Osteoblast (primary cell): ENCODE results near the gene SLC38A10. TPM values are rescaled to one million over a fixed set of nuclear protein-coding genes. Genes with fewer than 3 reads are reported as not detected.

ENCODE experiments used
- DNase-seq: peaks from one replicate; pipeline ENCODE4 v3.0.0; 2011; ENCODE audit warnings: low spot score, mixed read lengths; ENCODE audit not compliant: insufficient read length; ENCODE audit errors: missing footprints
- H2AFZ ChIP-seq: 2 replicates; pipeline ENCODE4 v1.6.0; 2011; ENCODE audit warnings: mild to moderate bottlenecking, low read length
- H3K27ac ChIP-seq: 2 replicates; pipeline ENCODE4 v1.5.1; 2011; ENCODE audit warnings: mild to moderate bottlenecking, low read depth, low read length, moderate library complexity
- H3K27me3 ChIP-seq: 2 replicates; pipeline ENCODE4 v1.6.0; 2012; ENCODE audit warnings: mild to moderate bottlenecking, control low read depth, inconsistent platforms, low read length, moderate library complexity; ENCODE audit not compliant: insufficient read depth
- H3K36me3 ChIP-seq: 2 replicates; pipeline ENCODE4 v1.5.1; 2011; ENCODE audit warnings: mild to moderate bottlenecking, low read length, control low read depth, moderate library complexity; ENCODE audit not compliant: insufficient read depth
- H3K4me1 ChIP-seq: 2 replicates; pipeline ENCODE4 v1.5.1; 2011; ENCODE audit warnings: mild to moderate bottlenecking, low read length, control low read depth, moderate library complexity; ENCODE audit not compliant: insufficient read depth
- H3K4me2 ChIP-seq: 2 replicates; pipeline ENCODE4 v1.6.0; 2011; ENCODE audit warnings: mild to moderate bottlenecking, low read length; ENCODE audit not compliant: insufficient read depth
- H3K4me3 ChIP-seq: fragments of 200-600 bp; sonication (generic); 3 replicates; pipeline ENCODE4 v1.5.1; 2012; ENCODE audit warnings: mild to moderate bottlenecking, low read length, inconsistent platforms; ENCODE audit not compliant: insufficient read depth
- H3K79me2 ChIP-seq: 2 replicates; pipeline ENCODE4 v1.6.0; 2012; ENCODE audit warnings: mild to moderate bottlenecking, low read length, control low read depth, inconsistent platforms; ENCODE audit not compliant: insufficient read depth
- H3K9me3 ChIP-seq: 2 replicates; pipeline ENCODE4 v1.5.1; 2011; ENCODE audit warnings: low read depth, low read length, control low read depth
- H4K20me1 ChIP-seq: 2 replicates; pipeline ENCODE4 v1.6.0; 2012; ENCODE audit warnings: mild to moderate bottlenecking, low read length, control low read depth; ENCODE audit not compliant: insufficient read depth
- total RNA-seq: library from RNA; depleted of rRNA; stranded (reverse); fragments of >200 nt; gene quantifications from 2 replicates; pipeline ENCODE4 v1.2.3, GENCODE V29; 2012
- TF ChIP-seq, protein P1 (sequence below): IDR thresholded peaks from 2 replicates; pipeline ENCODE4 v1.5.1; 2011; ENCODE audit warnings: mild to moderate bottlenecking, low read depth, low read length, moderate library complexity; ENCODE audit errors: extremely low read depth

Gene SLC38A10
- total RNA-seq, 1 donor, result 92.6 TPM

DNA sequence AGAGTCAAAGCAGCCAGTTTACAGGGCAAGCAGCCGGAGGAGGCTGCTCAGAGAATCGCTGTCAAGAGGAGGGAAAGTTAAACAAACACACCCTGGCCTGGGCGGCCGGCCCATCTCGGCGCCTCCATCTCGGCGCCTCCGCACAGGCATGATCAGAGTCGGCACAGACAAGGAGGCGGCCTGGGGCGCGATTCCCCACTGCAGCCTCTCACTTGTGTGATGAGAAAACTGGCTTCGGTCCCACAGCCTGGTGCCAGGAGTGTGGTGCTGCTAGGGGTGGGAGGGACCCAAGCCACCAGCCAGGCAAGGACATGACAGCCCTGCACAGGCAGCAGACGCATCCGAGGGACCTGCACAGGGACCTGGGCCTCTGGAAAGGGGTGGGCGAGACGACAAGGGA lies 17.7 kb downstream of the SLC38A10 start:
- Histone ChIP-seq H3K4me3 (peak overlapping the region; percentile 62), H3K9me3 (no peaks in the 10 kb centered on the region), H3K27me3 (no peaks in the 10 kb centered on the region), H2AFZ (no peak overlapping the region), H3K27ac (no peak overlapping the region), H4K20me1 (peaks cover 9% of the 10 kb centered on the region), H3K79me2 (peaks cover 24% of the 10 kb centered on the region), H3K4me1 (no peaks in the 10 kb centered on the region), H3K36me3 (peaks cover 44% of the 10 kb centered on the region), H3K4me2 (peak overlapping the region; percentile 63)
- TF ChIP-seq, protein P1, sequence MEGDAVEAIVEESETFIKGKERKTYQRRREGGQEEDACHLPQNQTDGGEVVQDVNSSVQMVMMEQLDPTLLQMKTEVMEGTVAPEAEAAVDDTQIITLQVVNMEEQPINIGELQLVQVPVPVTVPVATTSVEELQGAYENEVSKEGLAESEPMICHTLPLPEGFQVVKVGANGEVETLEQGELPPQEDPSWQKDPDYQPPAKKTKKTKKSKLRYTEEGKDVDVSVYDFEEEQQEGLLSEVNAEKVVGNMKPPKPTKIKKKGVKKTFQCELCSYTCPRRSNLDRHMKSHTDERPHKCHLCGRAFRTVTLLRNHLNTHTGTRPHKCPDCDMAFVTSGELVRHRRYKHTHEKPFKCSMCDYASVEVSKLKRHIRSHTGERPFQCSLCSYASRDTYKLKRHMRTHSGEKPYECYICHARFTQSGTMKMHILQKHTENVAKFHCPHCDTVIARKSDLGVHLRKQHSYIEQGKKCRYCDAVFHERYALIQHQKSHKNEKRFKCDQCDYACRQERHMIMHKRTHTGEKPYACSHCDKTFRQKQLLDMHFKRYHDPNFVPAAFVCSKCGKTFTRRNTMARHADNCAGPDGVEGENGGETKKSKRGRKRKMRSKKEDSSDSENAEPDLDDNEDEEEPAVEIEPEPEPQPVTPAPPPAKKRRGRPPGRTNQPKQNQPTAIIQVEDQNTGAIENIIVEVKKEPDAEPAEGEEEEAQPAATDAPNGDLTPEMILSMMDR, result no peak
- DNase-seq, result peak; percentile 91

DNA sequence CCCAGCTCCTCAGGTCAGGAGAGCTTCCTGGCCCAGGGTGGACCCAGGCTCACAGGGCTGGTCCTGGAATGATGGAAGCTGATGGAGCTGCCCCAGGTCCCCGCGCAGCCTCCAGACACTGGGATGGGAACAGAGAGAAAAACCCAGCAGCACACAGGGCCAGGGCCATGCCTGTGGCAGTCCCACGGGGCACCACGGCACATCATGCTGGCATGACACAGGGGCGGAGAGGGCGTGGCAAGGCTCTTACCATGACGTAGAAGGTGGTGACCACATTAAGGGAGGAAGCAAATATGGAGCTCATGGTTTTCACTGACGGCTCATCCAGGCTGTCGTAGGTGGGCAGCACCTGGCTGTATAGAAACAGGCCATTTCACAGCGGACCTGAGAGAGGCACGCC lies 18.3 kb downstream of the SLC38A10 start:
- Histone ChIP-seq H3K79me2 (peaks cover 22% of the 10 kb centered on the region), H3K4me2 (no peak overlapping the region), H4K20me1 (peaks cover 9% of the 10 kb centered on the region), H3K36me3 (peaks cover 43% of the 10 kb centered on the region), H3K27ac (no peak overlapping the region), H3K9me3 (no peaks in the 10 kb centered on the region), H3K27me3 (no peaks in the 10 kb centered on the region), H3K4me3 (no peak overlapping the region), H2AFZ (no peak overlapping the region), H3K4me1 (no peaks in the 10 kb centered on the region)
- TF ChIP-seq, protein P1, result no peak
- no peak for DNase-seq

DNA sequence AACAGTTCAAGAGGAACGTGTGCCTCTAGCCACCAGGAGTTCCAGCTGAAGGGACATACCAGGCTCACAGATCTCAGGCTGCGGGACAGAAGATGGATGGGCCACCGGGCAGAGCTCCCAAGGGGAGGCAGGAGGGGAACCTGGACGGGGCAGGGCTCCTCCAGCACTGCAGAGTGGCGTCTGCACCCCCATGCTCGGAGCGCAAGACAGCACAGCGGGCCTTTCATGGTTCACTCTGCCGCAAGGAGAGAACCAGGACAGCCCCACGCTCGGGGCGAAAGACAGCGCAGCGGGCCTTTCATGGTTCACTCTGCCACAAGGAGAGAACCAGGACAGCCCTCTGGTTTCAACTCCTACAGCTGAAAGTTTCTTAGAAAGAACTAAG lies 20.6 kb downstream of the SLC38A10 start:
- Histone ChIP-seq H3K36me3 (peaks cover 47% of the 10 kb centered on the region), H3K9me3 (no peaks in the 10 kb centered on the region), H3K4me1 (no peaks in the 10 kb centered on the region), H3K27me3 (no peaks in the 10 kb centered on the region), H2AFZ (no peak overlapping the region), H3K4me2 (no peak overlapping the region), H4K20me1 (peaks cover 9% of the 10 kb centered on the region), H3K79me2 (peaks cover 18% of the 10 kb centered on the region), H3K4me3 (no peak overlapping the region), H3K27ac (no peak overlapping the region)
- TF ChIP-seq, protein P1, result no peak
- no peak for DNase-seq

DNA sequence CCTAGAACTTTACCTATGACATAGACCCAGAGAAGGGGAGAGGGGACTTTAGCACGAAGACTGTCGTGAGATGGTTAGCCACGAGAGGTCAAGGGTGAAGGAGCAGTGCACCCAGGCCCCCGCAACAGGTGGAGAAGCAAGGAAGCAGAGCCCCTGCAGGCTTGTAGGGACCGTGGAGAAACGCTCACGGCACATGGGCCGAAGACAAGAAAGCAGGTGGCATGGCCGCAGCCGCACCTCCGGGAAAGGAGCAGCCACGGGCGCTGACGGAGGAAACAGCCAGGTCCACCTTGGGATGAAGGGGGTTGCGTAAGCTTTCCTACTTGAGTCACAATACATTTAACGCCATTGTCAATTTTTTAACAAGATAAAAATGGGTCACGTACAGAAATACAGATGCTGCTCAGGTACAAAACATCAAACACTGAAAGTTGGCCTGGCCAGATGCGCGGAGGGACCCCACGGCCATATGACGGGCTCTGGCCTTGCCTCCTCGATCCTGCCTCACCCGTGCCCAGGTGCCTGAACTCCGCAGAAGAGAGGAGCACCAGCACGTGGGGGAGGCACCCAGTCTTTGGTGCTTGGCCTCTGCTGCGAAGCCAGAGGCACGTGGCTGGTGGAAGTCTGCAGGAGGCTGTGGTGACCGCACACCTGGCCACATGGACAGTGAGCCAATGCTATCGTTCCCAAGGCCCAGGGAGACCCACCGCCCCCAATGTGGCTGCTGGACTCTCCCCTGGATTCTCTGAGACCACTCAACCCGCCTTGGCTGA lies 21.2 kb downstream of the SLC38A10 start:
- DNase-seq, result no peak
- H3K36me3 ChIP-seq, result peaks cover 51% of the 10 kb centered on the region

More for the DNA sequence above, 21.2 kb downstream of the SLC38A10 start:
- H3K4me2 ChIP-seq, result no peak overlapping the region
- H3K27me3 ChIP-seq, result no peaks in the 10 kb centered on the region
- TF ChIP-seq, protein P1, result no peak
- H3K4me1 ChIP-seq, result no peaks in the 10 kb centered on the region
- no peak overlapping the region for H2AFZ ChIP-seq
- no peak overlapping the region for H3K4me3 ChIP-seq
- H3K27ac ChIP-seq, result no peak overlapping the region
- no peaks in the 10 kb centered on the region for H3K9me3 ChIP-seq
- H3K79me2 ChIP-seq, result peaks cover 14% of the 10 kb centered on the region
- H4K20me1 ChIP-seq, result peaks cover 9% of the 10 kb centered on the region
